HG02943 (cell line): ENCODE data around the gene RAP1B.
A peak's percentile ranks its signal among the peaks of the same experiment; 100 is the strongest.

Experiments
- ATAC-seq: cut with Tn5 transposase; IDR thresholded peaks from one replicate; pipeline ENCODE4 v1.9.1; 2021; ENCODE audit warnings: mild to moderate bottlenecking, low read depth, moderate library complexity; ENCODE audit not compliant: unreplicated experiment

RAP1B gene

GRCh38 chr12:68686595-68687521 lies 76.2 kb downstream of the RAP1B start, which contains the start of gene NUP107:
Gene NUP107, plus strand, starts transcription at chr12:68686978. Its CDS starts 88 bp downstream, at chr12:68687066.
- ATAC-seq, result peak; percentile 98

GRCh38 chr12:68695454-68695853 lies 84.8 kb downstream of the RAP1B start:
- ATAC-seq, result no peak

DNA sequence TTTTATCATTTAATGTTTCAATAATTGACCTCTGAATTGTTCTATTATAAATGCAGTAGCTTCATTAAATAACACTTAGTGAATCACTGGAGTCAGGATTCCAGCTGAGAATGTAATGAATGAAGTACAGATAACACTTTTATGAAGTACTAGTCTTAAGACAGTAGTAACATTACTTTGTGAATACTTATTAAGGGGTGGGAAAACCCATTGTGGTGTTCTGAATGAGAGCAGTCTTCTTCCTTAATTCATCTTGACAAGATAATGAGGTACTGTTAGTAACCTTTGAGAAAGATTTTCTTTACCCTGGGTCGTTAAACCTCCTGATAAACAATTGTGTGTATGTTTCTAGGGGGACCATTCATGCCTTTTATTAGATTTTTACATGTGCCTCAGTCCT lies 88.8 kb downstream of the RAP1B start:
- no peak for ATAC-seq
